ENCODE measurements around the gene CHMP3.

CHMP3 gene

GRCh38 chr2:86461042-86461743 lies 102.0 kb downstream of the CHMP3 start:
- no peak overlapping the region for H3K9ac ChIP-seq (ENCODE audit: low read length in 5 of 5)
- no peak overlapping the region for H3K27ac ChIP-seq (ENCODE audit: low read depth, low read length)
- H3K27me3 ChIP-seq (ENCODE audit: control insufficient read depth in 5 of 5, insufficient read depth in 4 of 5, low read length in 5 of 5) = no peaks in the 10 kb centered on the region
- peaks cover 69 to 88% (median 78%) of the 10 kb centered on the region in 5 donors for H3K36me3 ChIP-seq (ENCODE audit: control insufficient read depth in 5 of 5, insufficient read depth in 5 of 5, low read length in 5 of 5)
- H3K4me3 ChIP-seq (ENCODE audit: low read depth in 1 of 5, low read length in 5 of 5) = no peak overlapping the region
- H3K9me3 ChIP-seq (ENCODE audit: control insufficient read depth in 5 of 5, low read length in 5 of 5) = no peaks in the 10 kb centered on the region
- H3K4me1 ChIP-seq (ENCODE audit: control insufficient read depth in 5 of 5, insufficient read depth in 5 of 5, low read length in 5 of 5) = no peaks in the 10 kb centered on the region

- Histone ChIP-seq H3K4me1 (ENCODE audit: control insufficient read depth in 5 of 5, insufficient read depth in 5 of 5, low read length in 5 of 5) (peaks cover 0 to 13% (median 10%) of the 10 kb centered on the region in 5 donors), H3K9me3 (ENCODE audit: control insufficient read depth in 5 of 5, low read length in 5 of 5) (no peaks in the 10 kb centered on the region)
Measured at GRCh38 chr2:86455181-86455580, 108.1 kb downstream of the CHMP3 start.

GRCh38 chr2:86454238-86454637 lies 109.0 kb downstream of the CHMP3 start:
- H3K36me3 ChIP-seq (ENCODE audit: control insufficient read depth in 5 of 5, insufficient read depth in 5 of 5, low read length in 5 of 5) = peaks cover 53 to 68% (median 60%) of the 10 kb centered on the region in 5 donors
- no peak overlapping the region for H3K27ac ChIP-seq (ENCODE audit: low read depth, low read length)
- H3K9ac ChIP-seq (ENCODE audit: low read length in 5 of 5) = no peak overlapping the region
- H3K9me3 ChIP-seq (ENCODE audit: control insufficient read depth in 5 of 5, low read length in 5 of 5) = no peaks in the 10 kb centered on the region
- H3K4me3 ChIP-seq (ENCODE audit: low read depth in 1 of 5, low read length in 5 of 5) = no peak overlapping the region
- peaks cover 0 to 14% (median 13%) of the 10 kb centered on the region in 5 donors for H3K4me1 ChIP-seq (ENCODE audit: control insufficient read depth in 5 of 5, insufficient read depth in 5 of 5, low read length in 5 of 5)
- no peaks in the 10 kb centered on the region for H3K27me3 ChIP-seq (ENCODE audit: control insufficient read depth in 5 of 5, insufficient read depth in 4 of 5, low read length in 5 of 5)

More at GRCh38 chr2:86455181-86455580, 108.1 kb downstream of the CHMP3 start:
- Histone ChIP-seq H3K27me3 (ENCODE audit: control insufficient read depth in 5 of 5, insufficient read depth in 4 of 5, low read length in 5 of 5) (no peaks in the 10 kb centered on the region), H3K4me3 (ENCODE audit: low read depth in 1 of 5, low read length in 5 of 5) (no peak overlapping the region), H3K36me3 (ENCODE audit: control insufficient read depth in 5 of 5, insufficient read depth in 5 of 5, low read length in 5 of 5) (peaks cover 55 to 71% (median 58%) of the 10 kb centered on the region in 5 donors), H3K9ac (ENCODE audit: low read length in 5 of 5) (no peak overlapping the region), H3K27ac (ENCODE audit: low read depth, low read length) (no peak overlapping the region)

- Histone ChIP-seq H3K9ac (ENCODE audit: low read length in 5 of 5) (no peak overlapping the region), H3K4me1 (ENCODE audit: control insufficient read depth in 5 of 5, insufficient read depth in 5 of 5, low read length in 5 of 5) (peaks cover 0 to 15% (median 13%) of the 10 kb centered on the region in 5 donors), H3K27me3 (ENCODE audit: control insufficient read depth in 5 of 5, insufficient read depth in 4 of 5, low read length in 5 of 5) (no peaks in the 10 kb centered on the region), H3K36me3 (ENCODE audit: control insufficient read depth in 5 of 5, insufficient read depth in 5 of 5, low read length in 5 of 5) (peaks cover 49 to 64% (median 56%) of the 10 kb centered on the region in 5 donors), H3K27ac (ENCODE audit: low read depth, low read length) (no peak overlapping the region), H3K9me3 (ENCODE audit: control insufficient read depth in 5 of 5, low read length in 5 of 5) (no peaks in the 10 kb centered on the region), H3K4me3 (ENCODE audit: low read depth in 1 of 5, low read length in 5 of 5) (no peak overlapping the region)
Measured at GRCh38 chr2:86453836-86454235, 109.4 kb downstream of the CHMP3 start.
